HG03108 (cell line): ENCODE data around the gene CCDC126.
A peak's percentile ranks its signal among the peaks of the same experiment; 100 is the strongest.
"Not testable (repeated sequence)": the region's sequence is repeated elsewhere in the genome, so short reads cannot be mapped to it uniquely, and the experiment has no call there.

Experiments used
- ATAC-seq: cut with Tn5 transposase; IDR thresholded peaks from one replicate; pipeline ENCODE4 v1.9.1; 2021; ENCODE audit warnings: moderate library complexity; ENCODE audit not compliant: unreplicated experiment

CCDC126 gene

GRCh38 chr7:23622506-23622925 is 25.3 kb downstream of the CCDC126 start:
- ATAC-seq = no peak

DNA sequence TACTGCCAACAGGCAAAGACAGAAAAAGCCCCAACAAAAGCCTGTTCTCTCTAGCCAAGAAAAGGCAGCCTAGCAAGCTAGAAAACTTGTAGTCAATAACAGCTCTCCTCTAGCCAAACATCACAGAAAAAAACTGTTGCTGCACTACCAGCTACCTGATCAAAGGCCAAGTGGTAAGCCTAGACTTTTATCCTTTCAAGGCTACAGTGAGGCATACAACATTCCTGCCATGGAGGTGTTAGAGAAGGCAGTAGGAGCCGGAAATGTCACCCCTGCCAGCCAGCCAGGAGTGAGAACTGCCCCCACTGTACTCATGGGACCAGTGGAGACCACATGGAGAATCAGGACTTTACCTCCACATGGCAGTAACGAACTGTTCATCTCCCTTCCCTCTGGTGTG is 31.2 kb downstream of the CCDC126 start:
- ATAC-seq = no peak

- no peak for ATAC-seq
Observed at GRCh38 chr7:23633417-23633816, 36.2 kb downstream of the CCDC126 start.

DNA sequence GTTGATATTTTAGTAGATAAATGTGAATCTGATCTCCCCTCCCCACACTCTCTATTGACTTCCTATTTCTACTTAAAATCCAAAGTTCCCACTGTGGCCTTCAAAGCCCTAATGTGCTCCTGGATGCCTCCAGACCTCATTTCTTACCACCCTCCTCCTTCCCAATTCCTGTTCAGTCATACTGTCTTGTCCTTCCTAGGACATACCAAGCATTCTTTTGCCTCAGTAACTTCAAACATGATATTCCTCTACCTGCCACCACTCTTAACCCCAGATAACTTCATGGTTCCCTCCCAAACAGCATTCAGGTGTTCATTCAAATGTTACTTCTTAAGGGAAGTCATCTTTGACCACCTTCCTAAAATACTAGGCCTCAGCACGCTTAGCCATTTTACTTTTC is 48.6 kb downstream of the CCDC126 start:
- no peak for ATAC-seq

- no peak for ATAC-seq
Observed at GRCh38 chr7:23653942-23654341, 56.8 kb downstream of the CCDC126 start.

GRCh38 chr7:23654508-23654907 is 57.3 kb downstream of the CCDC126 start:
- no peak for ATAC-seq

- no peak for ATAC-seq
Observed at GRCh38 chr7:23655433-23655832, 58.3 kb downstream of the CCDC126 start.

DNA sequence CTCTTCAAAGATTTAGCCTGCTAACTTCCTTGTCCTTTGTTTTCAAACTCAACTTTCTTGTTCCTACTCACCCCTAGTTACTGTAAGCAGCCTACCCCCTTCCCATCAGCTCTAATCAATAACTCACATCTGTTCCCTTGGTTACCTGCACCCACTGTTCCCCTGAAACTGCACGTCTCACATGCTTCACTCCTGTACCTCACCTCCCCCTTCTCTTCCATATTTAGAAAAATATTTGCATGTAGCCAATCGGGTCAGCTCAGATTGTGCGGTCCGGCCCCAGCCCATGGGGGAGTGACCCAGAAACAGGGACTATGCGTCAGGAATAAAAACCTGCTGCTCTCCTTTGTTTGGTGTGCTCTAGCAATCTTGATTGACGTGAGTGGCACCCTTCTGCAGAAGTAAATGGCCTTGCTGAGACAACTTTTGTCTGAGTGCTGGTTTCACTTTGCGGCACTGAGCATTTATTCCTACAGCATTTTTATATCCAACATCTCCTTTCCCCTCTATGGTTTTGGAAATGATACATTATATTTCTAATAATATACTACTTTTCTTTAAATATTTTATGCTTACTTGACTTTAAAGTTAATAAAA is 61.7 kb downstream of the CCDC126 start:
- no peak for ATAC-seq

DNA sequence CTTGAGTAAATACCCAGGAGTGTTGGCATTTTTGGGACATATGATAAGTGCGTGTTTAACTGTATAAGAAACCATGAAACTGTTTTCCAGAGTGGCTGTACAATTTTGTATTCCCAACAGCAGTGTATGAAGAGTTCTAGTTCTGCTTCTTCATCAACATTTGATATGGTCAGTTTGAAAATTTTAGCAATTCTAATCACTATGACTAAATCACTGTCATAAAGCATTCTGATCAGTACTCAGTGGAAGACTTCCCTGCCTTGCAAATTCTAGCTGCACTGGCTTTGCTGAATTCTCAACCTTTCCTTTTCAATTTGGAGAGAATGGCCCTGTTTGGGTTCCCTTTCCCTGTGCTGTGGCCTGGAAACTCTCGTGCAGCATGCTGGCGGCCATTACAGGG is 64.2 kb downstream of the CCDC126 start:
- no peak for ATAC-seq

DNA sequence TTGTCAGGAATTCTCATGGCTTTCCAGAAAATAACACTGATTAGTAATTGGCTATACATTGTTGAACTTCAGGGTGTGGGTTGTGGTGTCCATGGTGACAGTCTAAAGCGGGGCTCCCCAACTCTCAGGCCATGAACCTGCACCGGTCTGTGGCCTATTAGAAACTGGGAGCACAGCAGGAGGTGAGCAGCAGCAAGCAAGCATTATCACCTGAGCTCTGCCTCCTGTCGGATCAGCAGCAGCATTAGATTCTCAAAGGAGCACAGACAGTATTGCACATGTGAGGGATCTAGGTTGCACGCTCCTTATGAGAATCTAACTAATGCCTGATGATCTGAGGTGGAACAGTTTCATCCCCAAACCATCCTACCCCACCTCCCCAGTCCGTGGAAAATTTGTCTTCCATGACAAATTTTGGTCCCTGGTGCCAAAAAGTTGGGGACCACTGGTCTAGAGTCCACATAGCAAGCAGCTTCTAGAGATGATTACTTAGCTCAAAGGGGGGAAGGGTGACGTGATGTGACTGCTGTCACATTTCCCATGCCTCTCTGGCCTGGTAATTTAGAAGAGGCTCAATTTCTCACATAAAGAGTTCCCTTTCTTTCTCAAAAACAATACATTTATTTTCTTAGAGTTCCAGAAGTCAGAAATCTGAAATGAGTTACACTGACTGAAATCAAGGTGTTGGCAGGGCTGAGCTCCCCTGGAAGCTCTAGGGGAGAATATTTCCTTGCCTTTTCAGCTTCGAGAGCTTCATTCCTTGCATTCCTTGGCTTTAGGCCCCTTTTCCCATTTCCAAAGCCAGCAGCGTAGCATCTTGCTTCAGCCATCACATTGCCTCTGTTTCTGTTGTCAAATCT is 65.2 kb downstream of the CCDC126 start:
- ATAC-seq = no peak

DNA sequence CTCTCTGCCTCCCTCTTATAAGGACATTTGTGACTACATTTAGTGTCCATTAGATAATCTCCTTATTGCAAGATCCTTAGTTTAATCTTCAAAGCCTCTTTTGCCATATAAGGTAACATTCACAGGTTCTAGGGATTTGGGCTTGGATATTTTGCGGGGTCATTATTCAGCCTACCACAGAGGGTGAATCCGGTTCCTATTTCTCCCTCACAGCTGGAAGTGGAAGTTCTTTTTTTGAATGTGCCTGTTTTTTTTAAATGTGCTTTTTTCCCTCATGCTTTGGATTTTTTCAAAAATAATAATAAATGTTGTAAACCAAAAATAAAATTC is 65.8 kb downstream of the CCDC126 start:
- ATAC-seq = no peak

DNA sequence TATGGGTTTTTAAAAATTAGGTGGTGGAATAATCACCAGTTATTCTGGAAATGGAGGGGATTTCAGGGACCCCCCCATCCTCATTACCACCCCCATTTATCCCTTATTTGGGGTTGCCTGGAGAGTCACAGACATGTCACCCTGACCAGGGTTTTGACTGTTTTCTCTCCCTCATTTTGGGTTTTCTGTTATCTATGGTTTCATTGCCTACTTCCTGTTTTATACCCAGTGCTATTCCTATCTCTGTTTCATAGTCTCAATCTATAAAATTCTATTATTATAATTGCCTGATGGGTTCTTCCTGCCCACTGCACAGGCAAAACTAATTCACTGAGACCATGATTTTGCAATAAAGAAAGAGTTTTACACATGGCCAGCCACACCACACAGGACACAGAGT is 66.9 kb downstream of the CCDC126 start:
- ATAC-seq = no peak

DNA sequence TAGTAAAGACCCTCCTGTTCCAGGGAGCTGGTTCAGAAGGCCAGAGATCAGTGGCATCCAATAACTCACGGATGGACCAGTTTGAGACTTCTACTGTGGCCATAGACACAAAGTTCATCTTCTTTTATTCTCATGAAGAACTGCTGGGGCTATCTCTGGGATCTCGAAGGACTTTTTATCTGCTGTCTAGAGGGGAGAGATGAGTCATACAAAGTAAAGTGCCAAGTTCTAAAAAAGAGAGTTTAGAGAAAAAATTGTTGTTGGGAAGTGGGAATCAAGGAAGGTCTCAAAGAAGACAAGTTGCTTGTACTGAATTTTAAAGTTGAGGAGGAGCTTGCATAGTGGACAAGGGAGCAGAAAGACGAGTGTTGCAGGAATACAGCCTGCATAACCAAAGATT is 74.9 kb downstream of the CCDC126 start:
- no peak for ATAC-seq

DNA sequence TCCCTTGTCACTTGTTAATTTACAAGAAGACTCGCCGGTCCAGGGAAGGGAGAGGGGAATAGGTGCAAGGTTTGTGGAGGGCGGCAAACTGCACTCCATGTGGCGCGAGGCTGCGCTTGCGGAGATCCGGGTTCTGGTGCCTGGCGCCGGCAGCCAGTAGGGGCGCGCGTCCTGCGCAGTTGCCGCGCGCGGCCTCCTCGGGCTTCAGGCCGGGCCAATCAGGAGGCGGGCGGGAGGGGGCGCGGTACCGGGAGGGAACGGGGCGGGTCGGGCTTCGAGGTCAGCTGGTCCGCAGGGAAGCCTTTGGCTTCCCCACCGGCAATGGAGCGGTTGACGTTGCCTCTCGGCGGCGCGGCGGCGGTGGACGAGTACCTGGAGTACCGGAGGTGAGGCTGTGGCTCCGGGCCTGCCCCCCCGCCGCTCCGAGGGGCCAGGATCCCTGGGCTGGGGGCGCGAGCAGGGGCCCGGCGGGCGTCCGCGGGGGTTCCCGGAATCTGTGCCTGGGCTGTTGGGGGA is 82.8 kb downstream of the CCDC126 start, which contains the start of gene FAM221A:
FAM221A (plus strand) TSS at position 302 of the 516 bp plus-strand sequence; CDS start at position 322, 20 bp downstream.
- peak; percentile 97 for ATAC-seq

GRCh38 chr7:23680414-23681405 is 83.5 kb downstream of the CCDC126 start:
- no peak for ATAC-seq

- ATAC-seq = not testable (repeated sequence)
Observed at GRCh38 chr7:23684041-23684440, 86.9 kb downstream of the CCDC126 start.

DNA sequence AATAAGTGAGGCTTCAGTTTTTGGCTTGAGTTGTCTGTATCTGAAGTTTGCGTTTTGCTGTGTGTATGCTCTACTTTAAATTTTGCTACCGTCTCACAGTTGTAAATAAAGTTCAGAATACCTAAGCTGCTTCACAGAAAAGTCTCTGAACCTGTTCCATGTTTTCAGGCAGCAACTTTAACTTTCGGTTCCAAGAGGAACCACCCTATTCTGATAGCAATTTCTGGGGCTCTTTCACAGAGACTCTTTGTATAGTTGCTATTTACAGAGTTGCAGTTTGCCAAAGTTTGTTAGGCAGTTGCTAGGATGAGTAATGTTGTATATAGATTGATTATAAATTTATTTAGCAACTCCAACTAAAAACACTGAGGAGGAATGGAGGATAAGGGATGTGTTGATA is 88.5 kb downstream of the CCDC126 start:
- no peak for ATAC-seq

DNA sequence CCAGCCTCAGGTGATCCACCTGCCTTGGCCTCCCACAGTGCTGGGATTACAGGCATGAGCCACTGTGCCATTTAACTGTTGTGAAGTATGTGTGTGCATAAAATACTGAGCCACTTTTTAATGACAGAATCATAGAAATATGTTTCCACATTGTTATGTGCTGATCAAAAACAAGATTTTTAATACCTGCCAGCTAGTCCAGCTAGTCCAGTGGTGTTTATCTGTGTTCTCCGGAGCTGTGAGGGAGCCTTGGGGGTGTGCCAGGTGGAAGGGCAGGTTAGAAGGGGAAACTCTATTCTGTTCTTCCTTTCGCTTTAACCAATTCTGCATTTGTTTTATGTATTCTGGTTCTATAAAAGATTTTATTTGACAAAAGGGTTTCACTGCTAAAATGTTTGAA is 89.8 kb downstream of the CCDC126 start:
- ATAC-seq = no peak

- ATAC-seq = no peak
Observed at GRCh38 chr7:23689165-23689564, 92.0 kb downstream of the CCDC126 start.

GRCh38 chr7:23691320-23691719 is 94.1 kb downstream of the CCDC126 start:
- ATAC-seq = no peak

- ATAC-seq = no peak
Observed at GRCh38 chr7:23693224-23693623, 96.0 kb downstream of the CCDC126 start.
